NB4 (cell line): ENCODE measurements around the gene PDZRN4.

ENCODE experiments used
- MAX ChIP-seq: IDR thresholded peaks from 2 replicates; pipeline ENCODE4 v1.6.1; 2011; ENCODE audit warnings: low read depth, low read length
- POLR2A ChIP-seq: IDR thresholded peaks from 2 replicates; pipeline ENCODE4 v1.6.1; 2011; ENCODE audit warnings: mild to moderate bottlenecking; ENCODE audit not compliant: insufficient read length; ENCODE audit errors: extremely low read depth
- TF ChIP-seq, protein P1 (sequence below): IDR thresholded peaks from one replicate; pipeline ENCODE4 v1.5.1; 2012; ENCODE audit warnings: low read depth, low read length

GRCh38 chr12:41186026-41186425 lies 2.1 kb upstream of the PDZRN4 start:
- TF ChIP-seq, protein P1, sequence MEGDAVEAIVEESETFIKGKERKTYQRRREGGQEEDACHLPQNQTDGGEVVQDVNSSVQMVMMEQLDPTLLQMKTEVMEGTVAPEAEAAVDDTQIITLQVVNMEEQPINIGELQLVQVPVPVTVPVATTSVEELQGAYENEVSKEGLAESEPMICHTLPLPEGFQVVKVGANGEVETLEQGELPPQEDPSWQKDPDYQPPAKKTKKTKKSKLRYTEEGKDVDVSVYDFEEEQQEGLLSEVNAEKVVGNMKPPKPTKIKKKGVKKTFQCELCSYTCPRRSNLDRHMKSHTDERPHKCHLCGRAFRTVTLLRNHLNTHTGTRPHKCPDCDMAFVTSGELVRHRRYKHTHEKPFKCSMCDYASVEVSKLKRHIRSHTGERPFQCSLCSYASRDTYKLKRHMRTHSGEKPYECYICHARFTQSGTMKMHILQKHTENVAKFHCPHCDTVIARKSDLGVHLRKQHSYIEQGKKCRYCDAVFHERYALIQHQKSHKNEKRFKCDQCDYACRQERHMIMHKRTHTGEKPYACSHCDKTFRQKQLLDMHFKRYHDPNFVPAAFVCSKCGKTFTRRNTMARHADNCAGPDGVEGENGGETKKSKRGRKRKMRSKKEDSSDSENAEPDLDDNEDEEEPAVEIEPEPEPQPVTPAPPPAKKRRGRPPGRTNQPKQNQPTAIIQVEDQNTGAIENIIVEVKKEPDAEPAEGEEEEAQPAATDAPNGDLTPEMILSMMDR, result no peak
- TF ChIP-seq MAX (no peak), POLR2A (no peak)
